A549 (cell line): ENCODE data around the gene PAX3. TPM values are rescaled to one million over a fixed set of nuclear protein-coding genes. Genes with fewer than 3 reads are reported as not detected.

ENCODE experiments used
- ATAC-seq, 2 experiments: fragments of 200-7000 bp in 1 of 2; fragments of >200 bp in 1 of 2; cut with Nextera tagmentation in 1 of 2; cut with Tn5 transposase in 1 of 2; 3 replicates each; pipeline versions ENCODE4 v1.8.0 to v1.9.1; 2018 to 2020; ENCODE audit warnings: mild to moderate bottlenecking in 1 of 2, moderate library complexity in 1 of 2
- CTCF ChIA-PET: fragments of 300-600 bp; sonication (Branson Sonifier 250); formaldehyde crosslinking; extraction: SDS; loops from one replicate; lab custom pipeline; 2021; ENCODE audit warnings: antibody characterized with exemption, inconsistent platforms; lab: Yijun Ruan, JAX
- POLR2A ChIA-PET: fragments of 350-600 bp; formaldehyde crosslinking; extraction: SDS; loops from one replicate; lab custom pipeline; 2021; ENCODE audit warnings: antibody characterized with exemption, inconsistent platforms; lab: Yijun Ruan, JAX
- DNase-seq, 2 experiments: peaks; one replicate each; pipeline versions ENCODE4 v3.0.0 to v3.0.0-alpha.2; 2011 to 2016; ENCODE audit warnings: low read depth in 1 of 2, low spot score in 1 of 2
- FAIRE-seq: peaks from 2 replicates; lab custom pipeline; 2011; peaks lifted over from hg19 to GRCh38; lab: Jason Lieb, UNC
- H3K27ac ChIP-seq, 2 experiments: fragments of >200 bp; sonication (Bioruptor Twin); formaldehyde crosslinking; 3 replicates each; pipeline ENCODE4 v1.5.1; 2016 to 2017
- H3K4me1 ChIP-seq: fragments of >200 bp; sonication (Bioruptor Twin); formaldehyde crosslinking; 3 replicates; pipeline ENCODE4 v1.6.1; 2016
- H3K4me2 ChIP-seq: fragments of >200 bp; sonication (Bioruptor Twin); formaldehyde crosslinking; 3 replicates; pipeline ENCODE4 v1.6.1; 2016
- H3K4me3 ChIP-seq: fragments of >200 bp; sonication (Bioruptor Twin); formaldehyde crosslinking; 3 replicates; pipeline ENCODE4 v1.5.1; 2016
- H3K9me3 ChIP-seq: fragments of >200 bp; sonication (Bioruptor Twin); formaldehyde crosslinking; 3 replicates; pipeline ENCODE4 v1.6.1; 2016
- CBX2 ChIP-seq: fragments of 200-600 bp; sonication (generic); IDR thresholded peaks from 2 replicates; pipeline ENCODE4 v1.6.1; 2016; ENCODE audit warnings: low read depth, mild to moderate bottlenecking, borderline replicate concordance
- CBX8 ChIP-seq: fragments of 200-600 bp; sonication (generic); IDR thresholded peaks from 2 replicates; pipeline ENCODE4 v1.6.1; 2016
- CEBPB ChIP-seq, 2 experiments: fragments of >200 bp in 1 of 2; sonication (Bioruptor Twin) in 1 of 2; formaldehyde crosslinking in 1 of 2; IDR thresholded peaks; 2 replicates each; pipeline ENCODE4 v1.6.1; 2012 to 2016
- CHD4 ChIP-seq: fragments of 200-600 bp; sonication (generic); IDR thresholded peaks from 2 replicates; pipeline ENCODE4 v1.6.1; 2016; ENCODE audit warnings: antibody characterized with exemption, mild to moderate bottlenecking, borderline replicate concordance
- E2F6 ChIP-seq: IDR thresholded peaks from 2 replicates; pipeline ENCODE4 v1.6.1; 2012; ENCODE audit warnings: low read depth, borderline replicate concordance
- ESRRA ChIP-seq: fragments of 150-350 bp; IDR thresholded peaks from 2 replicates; pipeline ENCODE4 v1.6.1; 2014; ENCODE audit warnings: mild to moderate bottlenecking, low read length, borderline replicate concordance
- HDAC2 ChIP-seq: fragments of 200-600 bp; sonication (generic); IDR thresholded peaks from 2 replicates; pipeline ENCODE4 v1.6.1; 2016
- KDM1A ChIP-seq: fragments of 200-600 bp; sonication (generic); IDR thresholded peaks from 2 replicates; pipeline ENCODE4 v1.6.1; 2016; ENCODE audit warnings: low read depth, mild to moderate bottlenecking
- KDM5A ChIP-seq: fragments of 200-600 bp; sonication (generic); IDR thresholded peaks from 2 replicates; pipeline ENCODE4 v1.6.1; 2016; ENCODE audit warnings: antibody characterized with exemption, mild to moderate bottlenecking
- MAFK ChIP-seq: fragments of 450-650 bp; IDR thresholded peaks from 2 replicates; pipeline ENCODE4 v1.6.1; 2014; ENCODE audit not compliant: partially characterized antibody
- MAZ ChIP-seq: fragments of 150-350 bp; IDR thresholded peaks from 2 replicates; pipeline ENCODE4 v1.6.1; 2014; ENCODE audit warnings: antibody characterized with exemption, low read depth, low read length, borderline replicate concordance
- NPAS2 ChIP-seq: fragments of 250-450 bp; sonication (Bioruptor Pico); IDR thresholded peaks from 2 replicates; pipeline ENCODE4 v1.8.0; 2022; ENCODE audit warnings: mild to moderate bottlenecking, moderate library complexity, borderline replicate concordance
- POLR2A ChIP-seq: IDR thresholded peaks from 2 replicates; pipeline ENCODE4 v1.6.1; 2012; ENCODE audit warnings: mild to moderate bottlenecking, low read length
- POLR2AphosphoS2 ChIP-seq: conservative IDR thresholded peaks from 2 replicates; pipeline ENCODE4 v1.6.1; 2012; ENCODE audit warnings: low read length, improper control_type of control experiment, inconsistent platforms
- RCOR1 ChIP-seq: fragments of 150-350 bp; IDR thresholded peaks from 2 replicates; pipeline ENCODE4 v1.6.1; 2014; ENCODE audit warnings: antibody characterized with exemption, low read length, low read depth
- USF2 ChIP-seq: fragments of 450-650 bp; IDR thresholded peaks from 2 replicates; pipeline ENCODE4 v1.6.1; 2014; ENCODE audit warnings: antibody characterized with exemption
- ZC3H11A ChIP-seq: fragments of 450-650 bp; IDR thresholded peaks from 2 replicates; pipeline ENCODE4 v1.6.1; 2014; ENCODE audit warnings: antibody characterized with exemption, mild to moderate bottlenecking
- ZFP36 ChIP-seq: fragments of 450-650 bp; IDR thresholded peaks from 2 replicates; pipeline ENCODE4 v1.6.1; 2014; ENCODE audit warnings: borderline replicate concordance; ENCODE audit not compliant: partially characterized antibody
- ZNF302 ChIP-seq: fragments of 250-450 bp; sonication (Bioruptor Pico); IDR thresholded peaks from 2 replicates; pipeline ENCODE4 v1.9.0; 2021; ENCODE audit warnings: inconsistent platforms, mild to moderate bottlenecking, moderate library complexity
- ZSCAN20 ChIP-seq: fragments of 250-450 bp; sonication (Bioruptor Pico); IDR thresholded peaks from 2 replicates; pipeline ENCODE4 v1.8.0; 2022; ENCODE audit warnings: mild to moderate bottlenecking, moderate library complexity
- WGBS: methylation state at CpG from one replicate; pipeline ENCODE4 v1.1.6; 2017; ENCODE audit errors: missing lambda C conversion rate; 5-methylcytosine and 5-hydroxymethylcytosine counted together
- polyA plus RNA-seq, 4 experiments: library from polyadenylated mRNA; depleted of rRNA in 3 of 4; stranded (reverse); fragments of >200 nt; fragmentation: RNase III in 1 of 4; extraction: RNeasy Plus Mini Kit Qiagen cat#74134 plus additional on column Dnase treatment in 1 of 4; gene quantifications; 2 replicates in 3 of 4; 3 replicates in 1 of 4; pipeline ENCODE4 v1.2.3, GENCODE V29; 2011 to 2017

Gene PAX3
- polyA plus RNA-seq, 2 of the 4 experiments (the other 2 are of a cell fraction) = not detected

- TF ChIP-seq MAFK (no peak), POLR2AphosphoS2 (no peak), HDAC2 (no peak), ZNF302 (CRISPR knock-in tag) (no peak)
- ATAC-seq = no peak
- no peaks in the 10 kb centered on the region for H3K9me3 ChIP-seq
- DNase-seq = no peak
- no peak overlapping the region for H3K27ac ChIP-seq
- no peak overlapping the region for H3K4me3 ChIP-seq
- 70% methylated on average over 14 of the region's 16 CpGs for WGBS
- POLR2A ChIA-PET = no interaction called here
- CTCF ChIA-PET = interaction anchor here (1.6 kb wide), 1 partner anchor 16 kb away, joined by 4 read pairs; no protein-coding TSS in a partner anchor
- no peak for FAIRE-seq
- peaks cover 10% of the 10 kb centered on the region; the same call in 1 of the 3 replicates for H3K4me1 ChIP-seq
- H3K4me2 ChIP-seq = no peak overlapping the region
These were observed 3.0 kb upstream of the PAX3 start for GRCh38 chr2:222301796-222302118.

DNA sequence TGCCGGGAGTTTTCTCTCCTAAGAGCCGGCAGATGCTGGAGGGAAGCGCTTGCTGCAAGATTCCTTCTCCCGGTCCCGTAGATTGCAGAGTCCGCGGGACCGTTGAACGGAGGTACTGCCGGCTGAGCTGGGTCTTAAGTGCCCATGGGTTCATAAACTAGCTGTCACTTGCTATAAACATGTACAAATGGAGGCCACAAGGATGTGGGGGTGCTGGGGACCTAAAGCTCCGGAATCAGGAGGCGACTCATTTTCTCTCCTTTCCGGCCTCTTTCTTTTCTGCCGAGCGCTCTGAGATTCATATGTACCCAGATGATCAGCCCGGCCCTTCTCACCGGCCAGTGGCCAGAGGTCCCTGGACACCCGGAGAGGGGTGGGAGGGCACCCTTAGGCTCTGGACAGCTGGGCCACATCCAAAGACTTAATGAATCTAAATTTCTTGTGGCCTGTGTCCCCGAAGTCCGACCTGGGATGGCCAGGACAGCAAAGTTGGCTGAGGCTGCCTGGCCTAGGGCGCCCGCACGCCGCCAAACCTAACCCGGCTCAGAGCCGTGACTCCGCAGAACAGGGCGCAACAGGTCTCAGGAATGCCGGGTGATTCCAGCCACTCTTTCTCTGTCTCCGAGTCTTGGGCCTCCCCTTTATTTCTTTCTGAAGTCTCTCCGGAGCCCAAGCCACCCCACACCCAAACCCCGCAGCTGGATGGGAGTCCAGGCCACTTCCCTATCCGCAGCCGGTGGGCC is 2.4 kb upstream of the PAX3 start:
- no peaks in the 10 kb centered on the region for H3K9me3 ChIP-seq
- peaks cover 5% of the 10 kb centered on the region; the same call in 1 of the 3 replicates for H3K4me1 ChIP-seq
- POLR2A ChIA-PET = no interaction called here
- TF ChIP-seq KDM1A = no peak
- TF ChIP-seq RCOR1 = no peak
- TF ChIP-seq HDAC2 = no peak
- TF ChIP-seq NPAS2 = no peak
- no peak for TF ChIP-seq KDM5A
- TF ChIP-seq CBX2 = no peak
- no peak for TF ChIP-seq POLR2A
- ATAC-seq = no peak
- CTCF ChIA-PET = interaction anchor here (1.6 kb wide), 1 partner anchor 17 kb away, joined by 4 read pairs; no protein-coding TSS in a partner anchor
- no peak for DNase-seq
- no peak overlapping the region for H3K27ac ChIP-seq
- FAIRE-seq = no peak
- H3K4me2 ChIP-seq = no peak overlapping the region
- whole genome bisulfite sequencing = 70% methylated on average over 34 of the region's 34 CpGs
- no peak overlapping the region for H3K4me3 ChIP-seq

GRCh38 chr2:222300726-222301052 is 1.9 kb upstream of the PAX3 start:
- DNase-seq (no peak), FAIRE-seq (no peak), ATAC-seq (no peak)
- H3K27ac ChIP-seq = no peak overlapping the region
- no peaks in the 10 kb centered on the region for H3K9me3 ChIP-seq
- ChIA-PET CTCF (no interaction called here), POLR2A (no interaction called here)
- H3K4me1 ChIP-seq = 0 out of 3 replicates have a peak, but pooled peaks cover 5% of the 10 kb centered on the region
- H3K4me3 ChIP-seq = no peak overlapping the region
- 48% methylated on average over 11 of the region's 11 CpGs for WGBS
- no peak for TF ChIP-seq ZFP36
- TF ChIP-seq MAZ = no peak
- TF ChIP-seq CHD4 = no peak
- TF ChIP-seq ZC3H11A = no peak
- no peak for TF ChIP-seq POLR2AphosphoS2
- no peak for TF ChIP-seq E2F6
- no peak for TF ChIP-seq USF2
- no peak for TF ChIP-seq POLR2A
- TF ChIP-seq CBX8 = no peak
- no peak for TF ChIP-seq ZSCAN20 (CRISPR knock-in tag)
- TF ChIP-seq CEBPB (IDR thresholded peaks at IDR 0.05) = no peak
- no peak for TF ChIP-seq ESRRA
- no peak for TF ChIP-seq NPAS2
- no peak overlapping the region for H3K4me2 ChIP-seq
